Stimulated activated CD4-positive, alpha-beta T cell treated with anti-CD3 and anti-CD28 coated beads, Interleukin-15, amount 100 ng/mL, for 48 hours (primary cell): ENCODE data around the gene ZMIZ1.
"Not testable (repeated sequence)": the region's sequence is repeated elsewhere in the genome, so short reads cannot be mapped to it uniquely, and the experiment has no call there.

Experiments used
- DNase-seq, 2 donors: peaks; one replicate each; pipeline ENCODE4 v3.0.0-alpha.2; 2020; ENCODE audit warnings: low read depth in 2 of 2

Gene ZMIZ1

DNA sequence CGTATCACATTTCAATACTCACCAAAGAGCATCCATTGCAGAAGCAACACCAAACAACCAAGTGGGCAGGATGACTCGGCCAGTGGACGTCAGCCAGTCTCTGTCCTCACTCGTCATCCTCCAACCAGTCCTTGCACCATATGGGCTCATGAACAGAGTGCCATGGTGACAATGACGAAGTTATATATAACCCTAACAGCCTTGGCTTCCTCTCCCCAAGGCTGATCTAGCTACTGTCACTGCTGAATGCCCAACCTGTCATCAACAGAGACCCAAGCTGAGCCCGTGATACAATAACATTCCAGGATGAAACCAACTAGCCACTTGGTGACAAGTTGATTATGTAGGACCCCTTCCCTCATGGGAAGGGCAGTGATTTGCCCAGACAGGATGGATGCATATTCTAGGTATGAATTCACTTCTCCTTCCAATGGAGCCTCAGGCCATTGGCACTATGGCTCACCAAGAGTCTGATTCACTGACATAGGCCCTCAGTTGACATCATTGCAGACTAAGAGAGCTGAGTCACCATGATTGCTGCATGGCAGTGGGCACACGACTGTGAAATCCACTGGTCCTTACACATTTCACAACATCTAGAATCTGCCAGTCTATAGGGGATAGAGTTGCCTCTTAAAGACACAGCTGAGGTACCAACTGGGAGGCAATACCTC lies 252.2 kb downstream of the ZMIZ1 start:
- peak in 1 of 2 donors; percentile 43 for DNase-seq

DNA sequence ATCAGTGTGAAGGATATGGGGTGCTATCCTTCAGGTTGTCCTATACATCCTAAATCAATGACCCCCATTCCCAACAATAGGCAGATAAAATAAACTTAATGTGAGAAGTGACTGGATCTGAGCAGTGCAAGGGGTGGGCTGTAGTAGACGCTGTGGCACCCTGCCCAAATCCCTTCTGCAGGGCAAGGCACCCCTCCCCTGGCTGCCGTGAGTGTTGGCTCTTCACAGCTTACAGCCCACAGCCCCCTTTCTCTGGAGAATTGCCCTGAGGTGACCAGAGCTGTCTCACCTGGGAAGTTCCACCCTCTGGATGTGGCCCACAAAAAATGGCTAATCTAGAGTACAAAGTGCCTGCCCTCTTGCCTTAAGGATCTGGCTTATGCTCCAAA lies 252.7 kb downstream of the ZMIZ1 start:
- no peak for DNase-seq

DNA sequence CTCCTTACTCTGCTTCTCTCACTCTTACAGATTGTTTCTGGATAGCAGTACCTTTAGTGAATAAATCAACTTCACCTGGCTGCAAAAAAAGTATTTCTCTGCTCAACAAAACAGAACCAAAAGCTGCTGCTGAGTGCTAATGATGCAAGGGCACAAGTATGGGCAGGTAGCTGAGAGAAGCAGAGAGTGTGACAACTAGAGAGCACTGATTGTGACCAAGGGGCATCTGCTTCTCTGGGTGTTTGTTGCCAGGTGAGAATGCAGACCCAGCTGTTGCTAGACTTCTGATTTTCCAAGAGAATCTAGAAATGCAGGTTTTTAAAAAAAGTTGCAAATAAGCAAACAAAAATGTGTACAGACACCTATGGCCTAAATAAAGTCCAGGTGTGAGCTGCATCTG lies 253.2 kb downstream of the ZMIZ1 start:
- DNase-seq, result no peak

DNA sequence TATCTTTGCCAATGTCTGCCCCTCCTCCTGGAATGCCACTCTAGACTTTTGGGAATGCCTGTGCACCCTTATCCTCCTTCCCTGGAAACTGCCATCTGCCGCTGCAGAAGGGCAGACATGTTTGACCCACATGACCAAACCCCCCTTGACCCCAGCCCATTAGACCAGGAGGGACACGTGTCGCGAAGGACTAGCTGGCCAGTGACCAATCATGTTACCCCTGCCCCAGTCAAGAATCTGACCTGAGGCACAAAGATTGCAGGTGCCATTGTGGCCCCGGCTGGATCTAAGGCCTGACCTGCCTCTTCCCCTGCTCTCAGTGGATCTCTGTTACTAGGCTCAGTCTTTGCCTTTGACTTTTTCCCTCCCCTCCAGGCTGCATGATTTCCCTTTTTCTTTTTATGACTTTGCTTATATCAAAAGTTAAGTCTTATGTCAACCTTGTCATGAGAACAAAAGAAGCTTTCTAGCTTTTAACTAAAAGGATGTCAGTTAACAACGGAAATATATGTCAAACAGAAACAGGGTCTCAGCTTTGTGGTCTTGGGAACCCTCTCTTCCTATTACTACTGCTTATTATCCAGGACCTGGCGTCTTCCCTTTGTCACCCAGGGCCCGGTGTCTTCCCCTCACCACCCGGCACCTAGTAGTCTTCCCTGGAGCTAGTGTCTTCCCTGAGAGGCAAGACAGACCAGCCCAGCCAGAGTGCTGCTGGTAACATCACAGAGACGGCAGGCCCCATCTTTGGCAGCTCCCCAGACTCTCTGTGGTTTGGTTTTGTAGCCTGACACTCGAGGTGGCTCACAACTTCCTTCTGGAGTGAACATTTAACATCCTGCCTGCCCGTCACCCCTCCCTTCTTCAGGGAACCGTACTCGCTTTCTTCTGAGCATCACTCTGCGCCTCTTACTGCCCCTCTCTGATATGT lies 254.1 kb downstream of the ZMIZ1 start:
- DNase-seq, result peak; percentile 64 to 69

DNA sequence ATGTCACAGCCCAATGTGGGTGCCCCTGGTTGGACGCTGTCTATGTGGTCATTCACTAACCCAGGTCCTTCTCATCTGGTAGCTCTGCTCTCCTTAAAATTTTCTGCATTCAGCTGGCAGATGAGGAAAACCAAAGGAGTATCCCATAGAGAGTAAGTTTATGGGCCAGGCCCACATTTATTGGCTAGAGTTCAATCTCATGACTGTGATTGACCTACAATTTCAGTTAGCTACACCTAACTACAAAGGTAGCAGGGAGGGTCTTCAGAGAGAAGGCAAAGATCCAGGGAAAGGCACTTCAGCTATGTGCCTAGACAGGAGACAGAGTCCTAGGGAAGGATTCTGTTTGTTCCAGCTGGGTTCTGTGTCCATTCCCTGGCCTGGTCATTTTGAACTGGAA lies 254.8 kb downstream of the ZMIZ1 start:
- DNase-seq, result no peak

DNA sequence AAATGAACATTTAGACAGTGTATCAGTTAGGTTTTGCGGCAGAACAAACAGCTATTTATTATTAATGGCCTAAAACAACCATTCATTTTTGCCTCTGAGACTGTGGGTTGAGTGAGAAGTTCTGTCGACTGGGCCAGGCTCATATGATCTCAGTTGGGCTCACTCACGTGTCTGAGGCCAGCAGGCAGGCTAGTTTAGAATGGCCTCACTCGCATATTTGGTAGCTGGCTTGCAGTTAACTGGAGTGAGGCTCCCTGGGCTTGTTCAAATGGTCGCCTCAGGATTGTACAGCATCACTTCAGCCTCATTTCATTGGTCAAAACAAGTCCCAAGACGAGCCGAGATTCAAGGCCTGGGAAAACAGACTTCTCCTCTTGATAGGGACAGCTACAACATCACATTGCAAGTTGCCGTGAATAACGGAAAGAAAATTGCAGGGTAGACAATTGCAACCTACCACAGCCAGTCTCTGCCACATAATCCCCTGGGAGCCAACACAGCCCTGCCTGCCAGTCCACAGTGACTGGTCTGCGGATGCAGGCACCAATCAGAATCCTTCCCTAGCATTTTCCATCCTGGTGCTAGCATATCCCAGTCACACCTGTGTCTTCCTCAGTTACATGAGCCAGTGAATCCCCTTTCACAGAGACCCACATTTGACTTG lies 255.4 kb downstream of the ZMIZ1 start:
- no peak for DNase-seq

DNA sequence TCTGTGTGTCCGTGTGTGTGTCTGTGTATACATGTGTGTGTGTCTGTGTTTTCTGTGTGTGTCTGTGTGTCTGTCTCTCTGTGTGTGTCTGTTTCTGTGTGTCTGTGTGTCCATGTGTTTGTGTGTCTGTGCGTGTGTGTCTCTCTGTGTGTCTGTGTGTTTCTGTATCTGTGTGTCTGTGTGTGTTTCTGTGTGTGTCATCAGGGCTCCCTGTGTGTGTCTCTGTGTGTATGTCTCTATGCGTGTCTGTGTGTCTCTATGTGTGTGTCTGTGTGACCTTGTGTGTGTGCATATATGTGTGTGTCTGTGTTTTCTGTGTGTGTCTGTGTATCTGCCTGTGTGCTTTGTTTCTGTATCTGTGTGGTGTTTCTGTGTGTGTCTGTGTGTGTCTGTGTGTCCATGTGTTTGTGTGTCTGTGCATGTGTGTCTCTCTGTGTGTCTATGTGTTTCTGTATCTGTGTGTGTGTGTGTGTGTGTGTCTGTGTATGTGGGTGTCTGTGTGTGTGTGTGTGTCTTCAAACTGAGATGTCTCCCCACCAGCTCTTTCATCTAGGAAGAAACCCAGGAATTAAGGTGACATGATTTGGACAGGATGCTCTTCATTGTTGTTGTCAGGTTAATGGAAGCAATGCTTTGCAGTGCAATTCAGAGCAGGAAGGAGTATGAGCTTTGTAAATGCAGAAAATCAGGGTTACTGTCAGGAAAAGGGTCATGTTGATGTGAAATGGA lies 257.8 kb downstream of the ZMIZ1 start:
- DNase-seq, result no peak

DNA sequence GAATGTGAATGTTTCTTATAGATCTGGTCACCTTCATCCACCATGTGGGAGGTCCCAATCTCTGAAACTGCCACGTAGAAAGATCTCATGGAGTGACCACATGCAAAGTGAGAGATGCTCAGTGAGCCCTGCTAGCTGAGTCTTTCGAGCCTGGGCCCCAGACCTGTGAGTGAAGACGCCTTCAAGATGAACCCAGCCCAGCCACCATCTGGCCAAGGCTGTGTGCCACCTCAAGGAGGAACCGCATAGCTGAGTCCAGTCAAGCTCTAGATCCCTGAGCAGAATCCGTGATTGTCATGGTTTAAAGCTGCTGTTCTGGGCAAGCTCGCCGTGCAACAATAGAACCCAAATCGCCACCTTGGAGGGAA lies 258.3 kb downstream of the ZMIZ1 start:
- no peak for DNase-seq

DNA sequence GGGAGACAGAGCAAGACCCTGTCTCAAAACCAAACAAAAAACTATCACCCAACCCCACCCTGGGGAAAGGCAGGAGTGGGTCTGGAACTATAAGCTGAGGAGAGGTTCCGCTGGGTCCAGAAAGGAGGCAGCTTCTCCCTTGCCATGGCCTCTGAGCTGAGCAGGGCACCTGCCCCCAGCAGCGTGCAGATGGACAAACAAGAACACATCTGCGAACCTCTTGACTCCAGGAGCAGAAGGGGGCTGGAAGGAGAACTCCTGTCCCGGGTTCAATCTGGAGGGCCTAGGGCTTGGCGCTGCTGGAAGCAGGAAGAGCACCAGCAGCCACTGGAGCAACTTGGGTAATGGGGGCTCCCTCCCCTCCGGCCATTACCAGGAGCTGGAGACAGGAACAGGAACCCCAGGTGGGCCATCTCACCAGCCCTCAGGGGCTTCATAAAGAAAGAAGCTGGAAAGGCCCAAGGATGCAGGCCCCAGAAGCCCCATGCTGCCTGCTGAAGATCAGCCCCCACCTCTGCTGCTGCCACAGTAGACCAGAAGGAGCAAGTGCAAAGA lies 259.5 kb downstream of the ZMIZ1 start:
- no peak for DNase-seq

DNA sequence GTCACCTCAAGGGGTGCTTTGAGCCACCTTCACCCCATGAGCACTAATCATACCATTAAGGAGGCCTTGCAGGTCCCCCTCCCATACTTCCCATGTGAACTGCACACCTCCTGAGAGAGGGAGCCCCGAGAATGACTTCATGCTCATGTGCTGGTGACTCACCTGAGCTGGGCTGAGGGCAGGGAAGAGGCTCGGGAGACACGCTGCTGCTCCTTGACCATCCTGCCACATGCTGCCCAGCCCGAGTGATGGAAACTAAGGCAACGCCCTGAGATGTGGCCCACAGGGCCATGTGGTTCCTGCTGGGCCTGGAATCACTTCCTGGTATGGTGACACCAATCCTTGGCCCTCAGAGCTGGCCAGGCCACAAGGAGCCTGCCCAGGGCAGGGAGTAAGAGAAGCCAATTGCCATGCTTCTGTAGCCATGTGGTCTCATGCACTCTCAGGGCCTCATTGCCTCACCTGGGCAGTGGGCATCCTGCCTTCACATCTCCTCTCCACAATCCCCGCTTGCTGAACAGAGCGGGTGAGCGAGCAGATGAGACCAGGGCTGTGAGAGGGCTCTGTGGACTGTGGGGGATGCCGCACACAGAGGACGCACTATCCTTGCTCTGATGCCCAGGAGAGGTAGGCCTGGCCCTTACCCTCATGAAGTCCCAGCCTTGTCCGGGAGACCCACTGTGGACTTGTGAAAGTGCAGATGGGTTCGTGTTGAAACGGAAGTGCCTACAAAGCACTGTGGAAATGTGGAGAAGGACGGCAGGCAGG lies 260.2 kb downstream of the ZMIZ1 start:
- no peak for DNase-seq

DNA sequence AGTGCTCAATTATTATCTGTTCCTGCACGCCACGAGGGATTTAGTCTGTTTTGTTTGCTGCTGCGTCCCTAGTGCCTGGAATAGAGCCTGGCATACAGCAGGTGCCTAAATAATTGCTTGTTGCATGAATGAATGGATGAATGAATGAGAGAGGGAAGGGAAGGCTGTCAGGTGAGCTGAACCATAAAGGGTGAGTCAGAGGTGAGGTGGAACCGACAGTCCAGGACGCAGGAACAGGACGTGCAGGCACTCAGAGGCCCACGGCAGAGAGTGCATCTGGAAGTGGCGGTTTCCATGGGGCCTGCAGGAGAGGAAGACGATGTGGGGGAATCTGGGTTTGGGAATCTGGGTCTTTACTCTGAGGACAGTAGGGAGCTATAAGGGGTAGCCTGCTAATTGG lies 260.8 kb downstream of the ZMIZ1 start:
- DNase-seq, result no peak

DNA sequence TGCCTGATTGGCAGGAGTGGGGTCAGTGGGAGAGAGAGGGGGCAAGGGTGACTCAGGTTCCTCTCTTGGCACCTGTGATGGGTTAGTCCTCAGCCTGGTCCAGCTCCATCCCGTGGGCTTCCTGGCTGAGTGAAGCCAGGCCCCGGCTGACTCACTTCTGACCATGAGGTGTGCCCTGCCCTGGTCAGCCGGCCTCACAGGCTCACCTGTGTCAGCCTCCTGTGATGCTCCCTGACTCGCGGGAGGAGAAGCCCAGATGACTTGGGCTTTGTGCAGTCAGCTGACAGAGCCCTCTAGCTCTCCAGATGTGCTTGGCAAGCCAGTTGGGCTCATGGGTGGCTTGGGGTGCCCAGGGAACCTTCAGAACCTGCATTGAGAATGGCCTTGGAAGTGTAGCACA lies 262.5 kb downstream of the ZMIZ1 start:
- no peak for DNase-seq

DNA sequence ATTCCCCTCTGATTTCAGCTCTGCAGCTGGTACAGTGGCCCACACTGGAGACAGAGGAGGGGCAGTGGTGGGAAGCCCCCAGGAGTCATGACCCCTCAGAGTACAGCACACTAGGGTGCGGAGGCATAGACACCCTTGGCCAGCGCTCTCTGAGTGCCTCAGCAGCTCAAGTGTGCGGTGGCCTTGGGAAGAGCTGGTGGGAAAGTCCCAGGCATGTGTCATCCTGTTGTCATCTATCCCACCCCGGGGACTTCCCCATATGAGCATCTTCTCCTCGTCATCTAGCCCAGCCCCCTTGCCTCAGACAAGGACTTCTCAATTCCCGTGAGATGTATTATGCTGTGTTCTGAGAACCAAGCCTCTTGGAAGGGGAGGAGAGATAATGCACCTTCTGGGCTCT lies 262.9 kb downstream of the ZMIZ1 start:
- peak; percentile 79 to 81 for DNase-seq

DNA sequence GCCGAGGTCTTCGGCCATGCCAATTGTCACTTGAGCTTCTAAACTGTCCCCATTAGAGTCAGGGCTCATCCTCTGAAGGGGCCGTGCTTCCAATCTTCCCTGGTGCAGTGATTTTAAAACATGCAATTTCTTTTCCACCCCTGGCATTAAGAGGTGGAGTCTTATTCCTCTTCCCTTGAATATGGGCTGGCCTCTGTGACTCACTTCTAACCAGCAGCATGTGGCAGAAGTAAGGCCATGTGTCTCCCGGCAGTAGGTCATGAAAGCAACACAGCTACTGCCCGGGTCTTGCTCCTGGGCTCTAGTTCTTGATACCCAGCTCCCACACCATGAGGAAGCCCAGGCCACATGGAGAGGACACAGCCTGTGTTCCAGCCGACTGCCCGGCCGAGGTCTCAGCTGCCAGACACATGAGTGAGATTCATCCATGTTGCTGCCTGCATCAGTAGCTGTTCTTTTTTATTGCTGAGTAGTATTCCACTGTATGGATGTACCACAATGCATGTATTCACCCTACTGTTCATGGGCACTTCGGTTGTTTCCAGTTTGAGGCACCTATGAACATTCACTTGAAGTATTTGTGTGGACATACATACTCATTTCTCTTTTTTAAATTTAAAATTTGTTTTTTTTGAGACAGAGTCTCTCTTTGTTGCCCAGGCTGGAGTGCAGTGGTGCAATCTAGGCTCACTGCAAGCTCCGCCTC lies 264.0 kb downstream of the ZMIZ1 start:
- DNase-seq, result not testable (repeated sequence)

DNA sequence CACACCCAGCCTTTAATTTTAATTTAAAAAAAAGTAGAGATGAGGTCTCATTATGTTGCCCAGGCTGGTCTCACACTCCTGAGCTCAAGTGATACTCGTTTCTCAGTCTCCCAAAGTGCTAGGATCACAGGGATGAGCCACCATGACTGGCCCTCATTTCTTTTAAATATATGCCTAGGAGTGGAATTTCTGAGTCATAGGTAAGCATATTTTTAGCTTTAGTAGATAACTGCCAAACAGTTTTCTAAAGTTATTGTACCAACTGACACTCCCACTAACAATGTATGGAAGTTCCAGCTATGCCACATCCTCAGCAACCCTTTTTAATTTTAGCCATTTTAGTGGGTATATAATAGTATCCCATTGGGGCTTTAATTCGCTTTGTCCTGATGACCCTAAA lies 264.7 kb downstream of the ZMIZ1 start:
- no peak for DNase-seq

DNA sequence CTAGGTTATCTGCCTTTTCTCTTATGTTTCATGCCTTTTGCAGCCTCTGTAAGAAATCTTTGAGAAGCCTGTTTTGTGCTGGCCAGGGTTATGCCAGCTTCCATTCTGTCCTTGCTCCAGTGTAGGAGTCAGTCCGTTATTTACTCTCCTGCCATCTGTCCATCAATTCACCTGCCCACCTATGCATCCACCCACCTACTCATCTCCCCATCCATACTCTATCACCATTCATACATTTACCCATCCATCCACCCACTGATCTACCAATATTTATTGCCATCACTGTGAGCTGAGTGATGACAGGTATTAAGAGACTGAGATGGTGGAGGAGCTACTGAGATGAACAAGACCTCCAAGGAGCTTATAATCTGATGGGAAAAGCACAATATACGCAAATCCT lies 265.8 kb downstream of the ZMIZ1 start:
- no peak for DNase-seq

DNA sequence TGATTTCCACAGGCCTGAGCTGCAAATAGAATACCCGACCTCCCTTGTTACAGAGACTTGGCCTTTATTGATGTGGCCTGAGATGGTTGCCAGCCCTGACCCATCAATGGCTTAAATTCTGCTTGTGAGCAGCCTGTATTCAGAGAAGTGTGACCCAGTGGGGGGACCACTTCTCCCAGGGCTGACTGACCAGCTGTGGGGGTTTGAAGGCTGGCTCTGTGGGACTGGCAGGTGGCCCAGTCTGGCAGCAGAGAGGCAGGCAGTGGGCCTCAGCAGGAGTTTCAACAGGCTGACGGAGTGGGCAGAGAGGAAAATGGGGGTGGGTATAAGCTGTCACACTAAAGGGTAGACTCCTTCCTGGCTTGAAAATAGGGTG lies 266.3 kb downstream of the ZMIZ1 start:
- DNase-seq, result no peak

DNA sequence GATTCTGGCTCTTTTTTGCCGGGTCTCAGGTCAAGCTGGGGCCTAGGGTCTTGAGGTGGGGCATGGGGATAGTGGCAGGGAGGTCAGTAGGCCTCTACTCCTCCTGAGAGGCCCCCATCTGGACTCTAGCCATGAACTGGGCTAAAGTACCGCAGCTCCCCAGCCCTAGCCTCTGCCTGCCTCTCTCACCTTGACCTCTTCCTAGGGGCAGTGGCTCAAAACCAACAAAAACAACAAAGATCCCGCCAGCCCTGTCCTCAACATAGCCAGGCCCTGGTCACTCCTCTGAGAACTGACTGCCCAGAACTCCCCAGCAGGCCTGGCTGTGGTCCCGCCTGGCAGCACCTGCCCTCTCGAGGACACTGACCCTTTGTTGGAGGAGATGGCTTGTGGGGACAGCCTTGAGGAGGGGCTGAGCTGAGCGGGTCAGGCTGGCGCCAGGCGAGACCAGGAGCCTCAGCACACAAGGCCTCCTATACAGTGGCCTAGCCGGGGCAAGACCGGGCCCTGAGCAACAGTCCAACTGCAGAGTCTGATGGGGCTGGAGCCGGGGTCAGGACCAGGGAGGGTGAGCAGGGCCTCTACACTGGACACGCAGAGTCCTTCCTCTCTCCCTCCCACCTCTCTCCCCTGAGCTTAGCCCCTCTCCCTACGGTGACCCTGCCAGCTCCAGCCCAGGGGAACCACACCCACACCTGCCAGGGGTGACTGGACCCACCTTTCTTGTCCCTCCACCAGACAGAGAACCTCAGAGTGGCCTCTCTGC lies 266.9 kb downstream of the ZMIZ1 start:
- DNase-seq, result no peak

DNA sequence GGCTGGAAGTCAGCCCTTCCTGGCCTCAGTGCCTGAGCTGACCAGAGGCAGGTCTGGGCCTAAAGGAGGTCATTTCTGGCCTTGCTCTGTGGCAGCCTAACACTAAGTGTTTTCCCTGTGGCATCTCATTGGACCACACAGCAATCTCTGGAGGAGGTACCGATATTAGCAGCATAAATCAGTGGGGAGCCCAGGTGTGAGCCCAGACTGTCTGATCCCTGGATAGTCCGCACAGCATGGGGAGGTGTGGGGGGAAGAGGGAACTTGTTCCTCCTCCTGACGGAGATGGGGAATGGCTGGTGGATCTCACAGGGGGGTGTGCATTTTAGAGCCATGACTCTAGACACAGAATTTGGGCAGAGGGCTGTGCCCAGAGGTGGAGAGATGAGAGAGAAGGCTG lies 267.5 kb downstream of the ZMIZ1 start:
- DNase-seq, result no peak

DNA sequence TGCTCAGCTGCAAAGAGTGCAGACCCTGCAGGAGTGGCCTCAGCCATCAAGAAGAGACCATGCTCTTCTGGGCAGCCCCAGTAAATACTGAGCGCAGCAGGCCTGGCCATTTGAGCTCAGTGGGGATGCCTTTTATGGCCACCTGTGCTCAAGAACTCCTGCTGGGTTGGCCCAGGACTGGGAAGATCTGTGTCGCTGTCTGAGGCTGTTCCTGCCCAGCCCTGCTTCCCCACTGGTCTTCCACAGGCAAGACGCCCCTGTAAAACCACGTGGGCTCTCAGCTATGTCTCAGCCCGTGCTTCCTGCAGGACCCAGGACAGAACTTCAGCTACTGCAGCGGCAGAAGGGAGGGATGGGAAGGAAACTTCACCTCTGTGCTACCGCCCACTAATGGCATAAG lies 268.0 kb downstream of the ZMIZ1 start:
- no peak for DNase-seq
